Stomach smooth muscle (tissue), 2 donors: Measurements from ENCODE around the gene CLRN3.

Experiments used
- H3K27ac ChIP-seq: one replicate; pipeline ENCODE4 v1.7.0; 2013; ENCODE audit warnings: mild to moderate bottlenecking, low read length, inconsistent platforms
- H3K27me3 ChIP-seq, 2 donors: one replicate each; pipeline ENCODE4 v1.7.0; 2013; ENCODE audit warnings: low read length in 2 of 2; ENCODE audit not compliant: insufficient read depth in 2 of 2, control insufficient read depth in 1 of 2
- H3K36me3 ChIP-seq, 2 donors: one replicate each; pipeline ENCODE4 v1.7.0; 2013; ENCODE audit warnings: low read length in 2 of 2; ENCODE audit not compliant: control insufficient read depth in 2 of 2, insufficient read depth in 2 of 2
- H3K4me1 ChIP-seq: one replicate; pipeline ENCODE4 v1.7.0; 2013; ENCODE audit warnings: low read length; ENCODE audit not compliant: control insufficient read depth, insufficient read depth
- H3K4me3 ChIP-seq, 2 donors: one replicate each; pipeline ENCODE4 v1.7.0; 2013; ENCODE audit warnings: low read length in 2 of 2
- H3K9ac ChIP-seq, 2 donors: one replicate each; pipeline ENCODE4 v1.7.0; 2013; ENCODE audit warnings: low read length in 2 of 2, mild to moderate bottlenecking in 1 of 2
- H3K9me3 ChIP-seq, 2 donors: one replicate each; pipeline ENCODE4 v1.7.0; 2013; ENCODE audit warnings: low read length in 2 of 2; ENCODE audit not compliant: control insufficient read depth in 2 of 2
- donor health status: healthy.
- donor health status: Pancreatic carcinoma.

The CLRN3 gene

GRCh38 chr10:127874671-127875448 lies 17.9 kb downstream of the CLRN3 start:
- Histone ChIP-seq H3K4me3 (no peak overlapping the region), H3K9me3 (peaks cover 0 to 6% of the 10 kb centered on the region in 2 donors), H3K36me3 (no peaks in the 10 kb centered on the region), H3K9ac (no peak overlapping the region), H3K4me1 (peaks cover 4% of the 10 kb centered on the region), H3K27me3 (peaks cover 0 to 5% of the 10 kb centered on the region in 2 donors), H3K27ac (no peak overlapping the region)

- Histone ChIP-seq H3K36me3 (no peaks in the 10 kb centered on the region), H3K4me3 (no peak overlapping the region), H3K27ac (no peak overlapping the region), H3K27me3 (peaks cover 0 to 5% of the 10 kb centered on the region in 2 donors), H3K9ac (no peak overlapping the region), H3K4me1 (peaks cover 4% of the 10 kb centered on the region), H3K9me3 (peaks cover 3 to 8% of the 10 kb centered on the region in 2 donors)
Observed at GRCh38 chr10:127873901-127874470, 18.8 kb downstream of the CLRN3 start.

GRCh38 chr10:127872871-127873600 lies 19.7 kb downstream of the CLRN3 start:
- Histone ChIP-seq H3K27me3 (peaks cover 0 to 5% of the 10 kb centered on the region in 2 donors), H3K9ac (no peak overlapping the region), H3K4me1 (peaks cover 4% of the 10 kb centered on the region), H3K36me3 (no peaks in the 10 kb centered on the region), H3K27ac (no peak overlapping the region), H3K9me3 (peaks cover 7 to 8% of the 10 kb centered on the region in 2 donors), H3K4me3 (no peak overlapping the region)

GRCh38 chr10:127872011-127872761 lies 20.6 kb downstream of the CLRN3 start:
- peaks cover 4% of the 10 kb centered on the region for H3K4me1 ChIP-seq
- H3K4me3 ChIP-seq: no peak overlapping the region
- peaks cover 7 to 8% of the 10 kb centered on the region in 2 donors for H3K9me3 ChIP-seq
- H3K27me3 ChIP-seq: peaks cover 0 to 5% of the 10 kb centered on the region in 2 donors
- H3K9ac ChIP-seq: no peak overlapping the region
- no peaks in the 10 kb centered on the region for H3K36me3 ChIP-seq
- no peak overlapping the region for H3K27ac ChIP-seq

- H3K9ac ChIP-seq: no peak overlapping the region
- H3K9me3 ChIP-seq: peaks cover 7 to 8% of the 10 kb centered on the region in 2 donors
- H3K36me3 ChIP-seq: no peaks in the 10 kb centered on the region
- H3K4me3 ChIP-seq: no peak overlapping the region
- peaks cover 0 to 5% of the 10 kb centered on the region in 2 donors for H3K27me3 ChIP-seq
- H3K4me1 ChIP-seq: peaks cover 4% of the 10 kb centered on the region
- H3K27ac ChIP-seq: no peak overlapping the region
Observed at GRCh38 chr10:127871631-127872010, 21.1 kb downstream of the CLRN3 start.

- no peak overlapping the region for H3K9ac ChIP-seq
- H3K27ac ChIP-seq: no peak overlapping the region
- no peak overlapping the region for H3K4me3 ChIP-seq
- H3K4me1 ChIP-seq: peaks cover 4% of the 10 kb centered on the region
- H3K36me3 ChIP-seq: no peaks in the 10 kb centered on the region
- H3K9me3 ChIP-seq: peaks cover 7 to 12% of the 10 kb centered on the region in 2 donors
- H3K27me3 ChIP-seq: peaks cover 0 to 4% of the 10 kb centered on the region in 2 donors
Observed at GRCh38 chr10:127869329-127869728, 23.4 kb downstream of the CLRN3 start.

GRCh38 chr10:127867805-127868204 lies 24.9 kb downstream of the CLRN3 start:
- H3K27me3 ChIP-seq: peaks cover 0 to 4% of the 10 kb centered on the region in 2 donors
- peaks cover 4% of the 10 kb centered on the region for H3K4me1 ChIP-seq
- H3K4me3 ChIP-seq: no peak overlapping the region
- H3K27ac ChIP-seq: no peak overlapping the region
- no peak overlapping the region for H3K9ac ChIP-seq
- H3K36me3 ChIP-seq: no peaks in the 10 kb centered on the region
- H3K9me3 ChIP-seq: peaks cover 11 to 12% of the 10 kb centered on the region in 2 donors

GRCh38 chr10:127866276-127867013 lies 26.3 kb downstream of the CLRN3 start:
- Histone ChIP-seq H3K27ac (no peak overlapping the region), H3K4me3 (no peak overlapping the region), H3K36me3 (no peaks in the 10 kb centered on the region), H3K9me3 (peaks cover 11 to 12% of the 10 kb centered on the region in 2 donors), H3K27me3 (peaks cover 0 to 4% of the 10 kb centered on the region in 2 donors), H3K9ac (no peak overlapping the region), H3K4me1 (no peaks in the 10 kb centered on the region)

- H3K9ac ChIP-seq: no peak overlapping the region
- H3K36me3 ChIP-seq: no peaks in the 10 kb centered on the region
- no peak overlapping the region for H3K4me3 ChIP-seq
- H3K9me3 ChIP-seq: peaks cover 4% of the 10 kb centered on the region in 2 donors
- no peak overlapping the region for H3K27ac ChIP-seq
- H3K4me1 ChIP-seq: no peaks in the 10 kb centered on the region
- no peaks in the 10 kb centered on the region for H3K27me3 ChIP-seq
Observed at GRCh38 chr10:127863231-127863825, 29.4 kb downstream of the CLRN3 start.
